GM21447 (cell line): ENCODE results near the gene SIDT1.

ENCODE experiments used
- ATAC-seq: cut with Tn5 transposase; IDR thresholded peaks from one replicate; pipeline ENCODE4 v1.9.1; 2021; ENCODE audit not compliant: unreplicated experiment

Gene SIDT1

DNA sequence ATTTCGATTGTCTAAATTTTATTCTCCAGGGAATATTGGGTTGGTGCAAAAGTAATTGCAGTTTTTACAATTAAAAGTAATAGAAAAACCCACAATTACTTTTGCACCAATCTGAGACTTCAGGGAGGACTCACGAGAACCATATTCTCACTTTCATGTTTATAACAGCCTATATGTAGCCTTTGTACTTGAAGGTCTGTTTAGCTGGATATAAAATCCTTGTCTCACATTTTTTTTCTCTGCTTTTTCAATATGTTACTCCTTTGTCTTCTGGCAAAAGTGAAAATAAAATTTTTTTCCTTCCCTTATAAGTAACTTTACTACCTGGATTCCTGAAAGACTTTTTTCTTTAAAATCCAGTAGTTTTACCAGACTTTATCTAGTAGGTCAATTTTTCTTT is 9.2 kb downstream of the SIDT1 start:
- ATAC-seq, result no peak

DNA sequence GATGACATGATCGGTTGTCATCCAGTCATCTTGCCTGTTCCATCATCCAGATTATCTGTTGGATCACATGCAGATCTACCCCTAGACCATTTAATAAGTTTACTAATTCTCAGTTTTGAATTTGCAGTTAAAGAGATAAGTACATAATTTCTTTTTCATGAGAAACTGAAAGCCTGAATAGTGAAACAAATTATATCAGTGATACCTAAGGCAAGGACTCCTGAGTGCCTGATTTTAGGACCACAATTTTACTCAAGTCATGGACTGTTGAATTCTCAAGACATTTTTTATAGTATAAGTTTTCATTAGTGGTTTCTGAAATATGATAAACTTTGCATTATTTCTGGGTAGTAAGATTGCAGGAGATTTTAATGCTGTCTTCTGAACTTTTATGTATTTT is 13.2 kb downstream of the SIDT1 start:
- peak; percentile 40 for ATAC-seq

DNA sequence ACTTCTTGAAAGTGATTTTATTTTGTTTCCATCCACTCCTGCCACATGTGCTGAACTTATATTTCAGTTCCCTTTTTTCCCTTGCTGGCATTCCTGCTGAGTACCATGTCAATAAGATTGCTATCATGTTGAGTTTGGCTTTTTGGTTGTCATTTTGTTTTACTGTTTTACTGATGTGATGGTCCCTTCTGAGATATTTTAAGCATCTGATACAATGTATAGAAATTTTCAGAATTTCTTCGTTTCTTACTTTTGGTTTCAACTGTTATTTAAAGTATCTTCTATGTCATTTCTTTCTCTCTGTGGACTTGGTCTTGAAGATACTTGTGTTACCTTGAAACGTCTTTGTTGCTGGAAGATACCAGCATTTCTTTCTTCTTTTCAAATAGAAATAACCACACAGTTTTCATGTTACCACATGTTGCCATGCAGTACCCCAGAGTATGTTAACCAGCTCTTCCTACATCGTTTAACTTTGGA is 14.1 kb downstream of the SIDT1 start:
- ATAC-seq, result peak; percentile 79

- ATAC-seq, result no peak
These were observed 16.1 kb downstream of the SIDT1 start for GRCh38 chr3:113548501-113548900.

DNA sequence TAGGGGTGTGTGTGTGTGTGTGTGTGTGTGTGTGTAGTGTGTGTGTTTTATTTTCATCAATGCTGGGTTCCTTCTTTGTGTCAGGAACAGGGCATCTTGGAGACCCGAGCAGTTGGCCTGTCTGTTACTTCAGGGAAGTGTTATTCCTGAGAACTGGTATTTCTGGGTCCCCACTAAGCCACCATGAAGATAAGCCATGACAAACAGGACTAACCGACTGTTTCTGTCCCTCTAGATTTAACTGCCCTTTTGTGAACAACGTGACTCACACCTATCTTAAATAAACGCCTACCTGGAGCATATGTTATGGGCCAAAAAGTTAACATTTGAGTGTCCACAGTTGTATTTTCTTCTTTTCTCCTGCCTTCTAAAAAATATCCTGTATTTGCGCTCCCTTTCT is 19.5 kb downstream of the SIDT1 start:
- no peak for ATAC-seq

GRCh38 chr3:113552851-113553250 is 20.5 kb downstream of the SIDT1 start:
- ATAC-seq, result no peak

DNA sequence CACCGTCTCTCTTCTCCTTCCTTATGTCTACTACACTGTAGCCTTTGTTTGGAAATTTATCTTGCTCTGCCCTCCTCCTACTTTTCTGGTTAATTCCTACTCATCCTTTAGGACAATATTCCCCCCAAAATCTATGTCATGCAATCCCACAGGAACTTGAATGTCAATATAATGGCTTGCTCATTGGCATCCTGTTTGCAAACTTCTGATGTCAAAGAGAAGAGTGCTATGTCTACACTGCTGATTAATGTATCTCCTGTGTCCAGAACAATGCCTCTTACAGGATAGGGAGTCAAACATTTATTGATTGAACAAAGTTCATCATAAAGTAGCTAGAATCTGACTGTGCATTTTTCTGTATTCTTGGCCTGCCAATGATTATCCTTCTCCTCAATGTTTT is 22.8 kb downstream of the SIDT1 start:
- no peak for ATAC-seq

DNA sequence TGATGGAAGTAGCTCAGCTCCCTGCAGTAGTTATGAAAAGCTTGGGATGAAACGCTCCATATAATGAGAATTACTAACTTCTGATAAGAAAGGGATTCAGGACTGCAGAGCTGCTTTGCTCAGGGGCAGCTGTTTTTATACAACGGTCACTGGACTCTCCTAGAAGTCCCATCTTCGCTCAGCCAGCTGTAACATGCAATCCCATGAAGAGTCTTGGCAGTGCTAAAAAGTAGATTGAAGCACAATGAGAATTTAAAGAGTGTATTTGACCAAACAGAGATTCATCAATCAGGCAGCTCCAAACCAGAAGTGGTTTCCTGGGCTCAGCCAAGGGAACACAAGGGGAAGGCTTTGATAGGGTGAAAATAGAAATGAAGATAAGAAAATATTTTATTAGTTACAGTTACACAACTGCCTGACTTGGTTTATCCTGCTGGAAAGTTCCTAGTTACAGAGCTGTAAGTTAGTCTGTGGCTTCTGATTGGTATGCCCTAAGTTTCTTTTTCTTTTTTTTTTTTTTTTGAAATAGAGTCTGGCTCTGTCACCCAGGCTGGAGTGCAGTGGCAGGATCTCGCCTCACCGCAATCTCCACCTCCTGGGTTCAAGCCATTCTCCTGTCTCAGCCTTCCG is 24.1 kb downstream of the SIDT1 start:
- no peak for ATAC-seq

- ATAC-seq, result no peak
These were observed 24.6 kb downstream of the SIDT1 start for GRCh38 chr3:113556946-113557335.

DNA sequence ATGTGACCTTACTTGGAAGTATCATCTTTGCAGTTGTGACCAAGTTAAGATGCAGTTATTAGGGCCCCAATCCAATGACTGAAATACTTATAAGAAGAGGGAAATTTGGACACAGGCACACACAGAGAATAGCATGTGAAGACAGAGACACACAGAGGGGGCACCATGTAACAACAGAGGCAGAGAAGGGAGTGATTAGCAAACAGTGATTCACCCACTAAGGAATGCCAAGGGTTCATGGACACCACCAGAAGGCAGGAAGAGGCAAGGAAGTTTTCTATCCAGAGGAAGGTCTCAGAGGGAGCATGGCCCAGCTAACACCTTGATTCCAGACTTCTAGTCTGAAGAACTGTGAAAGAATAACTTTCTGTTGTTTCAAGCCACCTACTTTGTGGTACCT is 25.0 kb downstream of the SIDT1 start:
- ATAC-seq, result no peak

GRCh38 chr3:113559009-113559408 is 26.7 kb downstream of the SIDT1 start:
- ATAC-seq, result no peak

GRCh38 chr3:113560271-113560670 is 27.9 kb downstream of the SIDT1 start:
- no peak for ATAC-seq

GRCh38 chr3:113560831-113561623 is 28.7 kb downstream of the SIDT1 start:
- no peak for ATAC-seq

- ATAC-seq, result no peak
These were observed 33.2 kb downstream of the SIDT1 start for GRCh38 chr3:113565555-113565954.

GRCh38 chr3:113570158-113570557 is 37.8 kb downstream of the SIDT1 start:
- ATAC-seq, result no peak

- ATAC-seq, result no peak
These were observed 39.0 kb downstream of the SIDT1 start for GRCh38 chr3:113571360-113571759.

DNA sequence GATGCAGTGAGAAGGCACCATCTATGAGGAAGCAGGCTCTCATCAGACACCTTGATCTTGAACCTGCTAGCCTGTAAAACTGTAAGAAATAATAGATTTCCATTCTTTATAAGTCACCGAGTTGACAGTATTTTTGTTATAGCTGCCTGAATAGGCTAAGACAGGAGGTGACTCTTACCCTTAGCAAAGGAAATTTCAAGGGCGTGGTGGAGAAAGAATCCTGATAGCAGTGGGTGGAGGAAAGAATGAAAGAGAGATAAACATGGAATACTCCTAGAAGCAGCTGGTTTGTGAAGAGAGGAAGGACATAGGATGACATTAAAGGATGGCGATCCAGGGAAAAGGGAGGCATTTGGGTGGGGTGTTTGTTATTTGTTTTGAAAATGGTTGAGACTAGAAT is 41.4 kb downstream of the SIDT1 start:
- no peak for ATAC-seq

GRCh38 chr3:113574213-113574612 is 41.9 kb downstream of the SIDT1 start:
- no peak for ATAC-seq

DNA sequence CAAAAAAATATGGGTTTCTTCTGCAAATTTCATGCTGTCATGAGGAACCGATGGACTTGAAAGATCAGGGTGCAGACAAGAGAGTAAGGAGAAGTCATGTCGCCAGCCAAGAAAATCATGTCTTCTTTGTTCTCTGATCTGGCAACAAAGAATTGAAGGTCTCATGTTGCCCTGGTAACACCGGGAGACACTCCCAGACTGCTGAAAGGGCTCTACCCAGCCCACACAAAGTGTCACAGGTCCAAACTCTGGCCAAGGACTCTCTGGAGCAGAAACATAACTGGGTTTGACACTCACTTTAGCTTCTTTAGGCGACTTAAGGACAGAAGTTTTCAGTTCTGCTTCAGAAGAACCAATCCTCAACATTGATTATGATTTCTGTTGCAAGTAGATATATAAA is 42.9 kb downstream of the SIDT1 start:
- no peak for ATAC-seq

DNA sequence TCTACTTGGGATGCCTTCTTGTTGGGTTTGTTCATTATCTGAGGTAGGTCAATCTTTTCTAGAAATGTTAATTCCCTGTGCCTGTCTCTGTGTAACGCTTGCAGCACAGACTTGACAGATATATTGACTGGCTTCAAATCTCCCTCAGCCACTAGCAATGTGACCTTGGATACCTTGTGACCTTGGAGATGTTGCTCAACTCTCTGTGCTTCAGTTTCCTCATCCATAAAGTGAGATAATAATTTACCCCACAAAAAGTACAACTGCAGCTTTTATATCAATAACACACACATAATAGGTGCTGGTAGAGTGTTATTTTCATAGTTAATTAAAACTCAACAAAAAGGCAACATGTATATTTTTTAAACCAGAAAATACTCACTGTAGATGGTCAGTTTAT is 52.9 kb downstream of the SIDT1 start:
- ATAC-seq, result no peak

DNA sequence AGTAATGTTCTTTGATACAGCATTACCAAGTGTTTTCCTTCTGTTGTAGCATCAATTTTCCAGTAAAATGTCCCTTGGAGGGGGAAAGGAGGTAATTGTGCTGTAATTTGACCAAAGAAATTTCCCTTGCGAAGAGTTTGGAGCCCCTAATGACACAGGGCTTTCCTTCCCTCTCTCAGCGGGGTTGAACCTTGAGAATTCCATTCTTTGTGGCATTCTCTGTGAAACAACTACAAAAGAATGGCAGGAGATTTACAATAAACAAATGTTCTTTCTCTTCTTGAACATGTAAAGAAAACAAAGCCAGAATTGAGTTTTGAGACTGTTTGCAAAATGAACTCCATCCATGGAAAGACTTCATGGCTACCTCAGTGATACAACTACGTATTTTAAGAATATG is 53.4 kb downstream of the SIDT1 start:
- ATAC-seq, result no peak

DNA sequence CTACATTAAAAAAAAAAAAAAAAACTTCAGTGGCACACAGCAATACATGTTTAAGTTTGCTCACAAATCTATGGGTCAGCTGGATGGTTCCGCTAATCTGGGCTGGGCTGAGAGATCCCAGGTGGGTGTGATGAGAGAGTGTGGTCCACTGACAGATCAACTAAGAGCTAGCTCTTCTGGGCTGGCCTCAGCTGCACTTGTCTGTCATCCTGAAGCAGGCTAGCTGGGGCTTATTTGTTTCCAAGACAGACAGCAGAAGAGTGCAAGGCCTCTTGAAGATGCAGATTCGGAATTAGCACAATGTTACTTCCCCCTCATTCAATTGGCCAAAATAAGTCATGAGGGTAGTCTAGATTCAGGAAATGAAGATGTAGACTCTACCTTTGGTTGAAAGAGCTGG is 56.5 kb downstream of the SIDT1 start:
- ATAC-seq, result no peak

GRCh38 chr3:113589971-113590370 is 57.6 kb downstream of the SIDT1 start:
- no peak for ATAC-seq
